Activated naive CD4-positive, alpha-beta T cell treated with anti-CD3 and anti-CD28 coated beads for 36 hours (primary cell): ENCODE data around the gene SMARCAD1. TPM values are rescaled to one million over a fixed set of nuclear protein-coding genes. Genes with fewer than 3 reads are reported as not detected.
A peak's percentile ranks its signal among the peaks of the same experiment; 100 is the strongest.

Experiments used
- CTCF ChIA-PET: fragments of 350-600 bp; sonication (Branson Sonifier 250); formaldehyde crosslinking; loops from one replicate; lab custom pipeline; 2021; ENCODE audit warnings: antibody characterized with exemption; lab: Charles Lee
- DNase-seq: peaks from one replicate; pipeline ENCODE4 v3.0.0-alpha.2; 2020
- H3K27ac Mint-ChIP-seq: one replicate; pipeline ENCODE4 v1.8.0; 2021; ENCODE audit warnings: mild to moderate bottlenecking, mixed read lengths
- H3K27me3 Mint-ChIP-seq: one replicate; pipeline ENCODE4 v1.8.0; 2021; ENCODE audit warnings: low read depth, mixed read lengths
- H3K36me3 Mint-ChIP-seq: one replicate; pipeline ENCODE4 v1.8.0; 2021; ENCODE audit warnings: low read depth, mixed read lengths
- H3K4me1 Mint-ChIP-seq: one replicate; pipeline ENCODE4 v1.8.0; 2021; ENCODE audit warnings: low read depth, mixed read lengths
- H3K4me3 Mint-ChIP-seq: one replicate; pipeline ENCODE4 v1.8.0; 2021; ENCODE audit warnings: mild to moderate bottlenecking, moderate library complexity, mixed read lengths
- H3K9me3 Mint-ChIP-seq: one replicate; pipeline ENCODE4 v1.8.0; 2021; ENCODE audit warnings: mixed read lengths
- intact Hi-C: fragments of 100-400 bp; cut with micrococcal nuclease; formaldehyde crosslinking; loops from one replicate; pipeline ENCODE4 v1.15.1; 2023
- total RNA-seq, 2 experiments: library from RNA; stranded (reverse); gene quantifications; one replicate each; pipeline ENCODE4 v1.2.3, GENCODE V29; 2021

The SMARCAD1 gene
- total RNA-seq, 2 experiments from 2014 or later, result 20.4 to 20.7 TPM

- intact Hi-C loops, result no loop called here
- H3K4me3 Mint-ChIP-seq, result no peak overlapping the region
- CTCF ChIA-PET, result no interaction called here
Measured at GRCh38 chr4:94202769-94203168, 4.9 kb upstream of the SMARCAD1 start.

GRCh38 chr4:94208266-94208665, 601 bp downstream of the SMARCAD1 start:
- Mint-ChIP-seq H3K9me3 (no peaks in the 10 kb centered on the region), H3K27ac (peak overlapping the region; percentile 97), H3K36me3 (peaks cover 30% of the 10 kb centered on the region), H3K27me3 (no peaks in the 10 kb centered on the region), H3K4me1 (peaks cover 34% of the 10 kb centered on the region), H3K4me3 (peak overlapping the region; percentile 88)
- CTCF ChIA-PET, result no interaction called here
- intact Hi-C loops, result no loop called here
- no peak for DNase-seq

More at GRCh38 chr4:94202769-94203168, 4.9 kb upstream of the SMARCAD1 start:
- peaks cover under 1% of the 10 kb centered on the region for H3K36me3 Mint-ChIP-seq
- peaks cover 5% of the 10 kb centered on the region for H3K27me3 Mint-ChIP-seq
- peaks cover 3% of the 10 kb centered on the region for H3K4me1 Mint-ChIP-seq
- H3K27ac Mint-ChIP-seq, result no peak overlapping the region
- no peak for DNase-seq
- peaks cover 2% of the 10 kb centered on the region for H3K9me3 Mint-ChIP-seq

GRCh38 chr4:94208918-94209317, 1.3 kb downstream of the SMARCAD1 start:
- CTCF ChIA-PET, result no interaction called here
- Mint-ChIP-seq H3K9me3 (no peaks in the 10 kb centered on the region), H3K4me1 (peaks cover 40% of the 10 kb centered on the region), H3K27me3 (no peaks in the 10 kb centered on the region), H3K4me3 (peak overlapping the region; percentile 88), H3K36me3 (peaks cover 37% of the 10 kb centered on the region), H3K27ac (no peak overlapping the region)
- intact Hi-C loops, result no loop called here
- no peak for DNase-seq

GRCh38 chr4:94211861-94212260, 4.2 kb downstream of the SMARCAD1 start:
- CTCF ChIA-PET, result no interaction called here
- H3K27me3 Mint-ChIP-seq, result no peaks in the 10 kb centered on the region
- no peak overlapping the region for H3K4me3 Mint-ChIP-seq
- peaks cover 60% of the 10 kb centered on the region for H3K36me3 Mint-ChIP-seq
- peaks cover 62% of the 10 kb centered on the region for H3K4me1 Mint-ChIP-seq
- intact Hi-C loops, result no loop called here
- no peaks in the 10 kb centered on the region for H3K9me3 Mint-ChIP-seq
- H3K27ac Mint-ChIP-seq, result no peak overlapping the region
- no peak for DNase-seq

DNA sequence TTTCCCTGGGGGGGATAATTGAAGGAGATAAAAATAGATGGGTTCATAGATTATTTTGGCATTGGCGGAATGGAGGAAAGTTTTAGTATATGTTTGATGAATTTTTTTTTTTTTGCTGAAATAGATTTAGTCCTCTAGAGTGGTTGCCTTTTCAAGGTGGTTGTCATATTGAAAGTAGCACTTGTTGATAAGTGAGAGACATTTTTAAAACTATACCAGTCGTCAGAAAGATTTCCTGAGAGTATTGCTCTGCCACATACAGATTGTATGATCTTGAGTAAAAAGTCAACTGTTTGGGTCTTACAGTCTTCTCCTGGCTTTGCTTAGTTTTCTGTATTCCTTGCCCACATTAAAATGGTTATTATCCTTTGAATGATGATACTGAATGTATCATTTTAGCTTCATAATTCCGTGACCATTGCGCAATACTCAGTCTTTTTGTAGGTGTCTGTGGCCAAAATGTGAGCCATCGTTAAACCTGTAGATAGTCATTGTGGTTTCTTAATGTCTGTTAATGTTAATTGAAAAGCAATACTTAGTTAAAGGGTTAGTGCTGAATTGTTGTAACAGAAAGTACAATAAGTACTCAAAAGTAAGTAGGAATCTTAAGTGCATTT, 7.1 kb downstream of the SMARCAD1 start:
- peaks cover 59% of the 10 kb centered on the region for H3K36me3 Mint-ChIP-seq
- CTCF ChIA-PET, result no interaction called here
- no peak overlapping the region for H3K4me3 Mint-ChIP-seq
- DNase-seq, result no peak
- H3K4me1 Mint-ChIP-seq, result peaks cover 52% of the 10 kb centered on the region
- no peak overlapping the region for H3K27ac Mint-ChIP-seq
- intact Hi-C loops, result no loop called here
- no peaks in the 10 kb centered on the region for H3K9me3 Mint-ChIP-seq
- H3K27me3 Mint-ChIP-seq, result no peaks in the 10 kb centered on the region

DNA sequence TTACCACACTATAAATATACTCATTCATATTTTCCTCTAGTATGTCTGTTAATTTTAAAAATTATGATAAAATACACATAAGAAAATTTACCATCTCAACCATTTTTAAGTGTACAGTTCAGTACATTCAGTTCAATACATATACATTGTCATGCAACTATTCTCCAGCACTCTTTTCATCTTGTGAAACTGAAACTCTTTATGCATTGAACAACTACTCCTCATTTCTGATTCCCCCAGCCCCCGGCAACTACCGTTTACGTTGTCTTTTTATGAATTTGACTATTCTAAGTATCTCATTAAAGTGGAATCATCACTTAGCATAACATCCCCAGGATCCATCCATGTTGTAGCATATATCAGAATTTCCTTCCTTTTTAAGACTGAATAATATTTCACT, 8.7 kb downstream of the SMARCAD1 start:
- H3K36me3 Mint-ChIP-seq, result peaks cover 54% of the 10 kb centered on the region
- no peak overlapping the region for H3K4me3 Mint-ChIP-seq
- CTCF ChIA-PET, result no interaction called here
- H3K4me1 Mint-ChIP-seq, result peaks cover 44% of the 10 kb centered on the region
- intact Hi-C loops, result no loop called here
- H3K27ac Mint-ChIP-seq, result no peak overlapping the region
- H3K9me3 Mint-ChIP-seq, result no peaks in the 10 kb centered on the region
- DNase-seq, result no peak
- no peaks in the 10 kb centered on the region for H3K27me3 Mint-ChIP-seq

DNA sequence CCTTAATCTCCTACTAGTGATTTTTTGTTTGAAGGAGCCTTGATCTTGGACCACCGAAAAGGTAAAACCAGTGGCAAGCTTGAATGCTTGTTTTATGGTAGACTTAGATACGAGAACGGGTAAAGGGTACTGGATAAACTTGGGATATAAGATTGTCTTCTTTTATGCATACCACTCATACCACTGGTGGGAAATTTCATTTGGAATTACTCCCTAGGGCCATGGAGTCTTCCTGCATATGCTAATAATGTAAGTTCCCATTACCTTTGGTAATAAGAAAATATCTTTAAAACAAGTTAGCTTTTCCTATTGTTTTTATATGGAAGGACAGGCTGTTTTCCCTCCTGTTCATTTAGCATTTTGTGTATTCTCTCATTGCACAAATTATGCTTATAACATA, 11.7 kb downstream of the SMARCAD1 start:
- intact Hi-C loops, result no loop called here
- DNase-seq, result no peak
- CTCF ChIA-PET, result no interaction called here
- peaks cover 35% of the 10 kb centered on the region for H3K4me1 Mint-ChIP-seq
- H3K36me3 Mint-ChIP-seq, result peaks cover 38% of the 10 kb centered on the region
- H3K27me3 Mint-ChIP-seq, result no peaks in the 10 kb centered on the region
- H3K27ac Mint-ChIP-seq, result no peak overlapping the region
- H3K4me3 Mint-ChIP-seq, result no peak overlapping the region
- H3K9me3 Mint-ChIP-seq, result no peaks in the 10 kb centered on the region

GRCh38 chr4:94221916-94222315, 14.3 kb downstream of the SMARCAD1 start:
- peaks cover 14% of the 10 kb centered on the region for H3K4me1 Mint-ChIP-seq
- no peak overlapping the region for H3K27ac Mint-ChIP-seq
- CTCF ChIA-PET, result no interaction called here
- no peaks in the 10 kb centered on the region for H3K27me3 Mint-ChIP-seq
- H3K4me3 Mint-ChIP-seq, result no peak overlapping the region
- DNase-seq, result no peak
- intact Hi-C loops, result no loop called here
- peaks cover 26% of the 10 kb centered on the region for H3K36me3 Mint-ChIP-seq
- H3K9me3 Mint-ChIP-seq, result no peaks in the 10 kb centered on the region

DNA sequence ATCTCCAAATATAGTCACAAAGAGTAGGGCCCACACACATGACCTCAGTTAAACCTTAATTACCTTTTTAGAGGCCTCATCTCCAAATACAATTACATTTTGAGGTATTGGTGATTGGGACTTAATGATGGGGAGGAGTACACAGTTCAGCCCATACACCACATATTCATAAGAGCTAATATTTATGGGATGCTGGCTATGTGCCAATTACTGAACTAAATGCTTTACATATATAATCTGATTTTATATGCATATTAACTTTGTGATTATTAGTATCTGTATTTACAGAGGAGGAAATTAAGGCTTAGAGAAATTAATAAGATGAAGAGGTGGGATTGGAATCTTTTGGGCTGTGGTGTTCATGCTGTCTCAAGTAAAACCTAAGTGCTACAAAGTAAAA, 17.8 kb downstream of the SMARCAD1 start:
- no peak for DNase-seq
- Mint-ChIP-seq H3K36me3 (peaks cover 26% of the 10 kb centered on the region), H3K9me3 (no peaks in the 10 kb centered on the region), H3K4me1 (peaks cover 9% of the 10 kb centered on the region), H3K27ac (no peak overlapping the region), H3K27me3 (no peaks in the 10 kb centered on the region), H3K4me3 (no peak overlapping the region)
- intact Hi-C loops, result no loop called here
- CTCF ChIA-PET, result no interaction called here

GRCh38 chr4:94226763-94227162, 19.1 kb downstream of the SMARCAD1 start:
- H3K36me3 Mint-ChIP-seq, result peaks cover 30% of the 10 kb centered on the region
- H3K27me3 Mint-ChIP-seq, result no peaks in the 10 kb centered on the region
- H3K9me3 Mint-ChIP-seq, result no peaks in the 10 kb centered on the region
- CTCF ChIA-PET, result no interaction called here
- H3K27ac Mint-ChIP-seq, result no peak overlapping the region
- intact Hi-C loops, result no loop called here
- H3K4me1 Mint-ChIP-seq, result peaks cover 6% of the 10 kb centered on the region
- DNase-seq, result no peak
- no peak overlapping the region for H3K4me3 Mint-ChIP-seq

DNA sequence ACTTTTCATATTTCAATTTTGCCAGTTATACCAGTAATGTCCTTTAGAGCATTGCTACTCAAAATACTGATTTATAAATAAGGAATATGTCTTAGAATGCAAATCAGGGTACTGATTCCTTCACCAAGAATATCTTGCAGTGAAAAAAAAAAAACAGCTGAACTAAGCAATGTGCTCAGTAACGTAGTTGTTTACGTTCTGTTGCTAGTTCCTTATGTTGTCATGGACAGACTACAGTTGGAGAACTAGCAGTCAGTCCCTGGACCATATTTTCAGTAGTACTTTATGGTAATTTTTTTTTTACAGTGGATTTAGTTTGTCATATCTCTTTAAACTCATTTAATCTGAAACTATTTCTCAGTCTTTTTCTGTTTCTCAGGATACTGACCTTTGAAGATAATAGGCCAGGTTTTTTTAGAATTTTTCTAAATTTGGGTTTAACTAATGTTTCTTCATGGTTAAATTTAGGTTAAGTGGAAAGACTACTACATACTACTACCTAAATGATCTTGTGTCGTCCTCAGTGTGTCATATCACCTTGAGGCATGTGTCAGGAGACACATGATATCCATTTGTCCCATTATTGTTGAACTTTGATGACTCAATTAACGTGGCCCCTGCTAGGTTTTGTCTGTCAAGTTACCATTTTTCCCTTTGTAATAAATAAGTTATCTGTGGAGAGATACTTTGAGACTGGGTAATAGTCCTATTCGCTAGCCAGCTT, 21.0 kb downstream of the SMARCAD1 start:
- Mint-ChIP-seq H3K27me3 (no peaks in the 10 kb centered on the region), H3K27ac (no peak overlapping the region), H3K4me3 (no peak overlapping the region), H3K4me1 (peaks cover 3% of the 10 kb centered on the region), H3K9me3 (no peaks in the 10 kb centered on the region), H3K36me3 (peaks cover 34% of the 10 kb centered on the region)
- CTCF ChIA-PET, result no interaction called here
- intact Hi-C loops, result no loop called here
- DNase-seq, result no peak

- intact Hi-C loops, result no loop called here
- Mint-ChIP-seq H3K27ac (no peak overlapping the region), H3K4me3 (no peak overlapping the region), H3K4me1 (no peaks in the 10 kb centered on the region), H3K27me3 (no peaks in the 10 kb centered on the region), H3K36me3 (peaks cover 28% of the 10 kb centered on the region), H3K9me3 (no peaks in the 10 kb centered on the region)
- no peak for DNase-seq
- CTCF ChIA-PET, result no interaction called here
Measured at GRCh38 chr4:94232519-94232918, 24.9 kb downstream of the SMARCAD1 start.

GRCh38 chr4:94235825-94236224, 28.2 kb downstream of the SMARCAD1 start:
- Mint-ChIP-seq H3K4me3 (no peak overlapping the region), H3K36me3 (peaks cover 17% of the 10 kb centered on the region), H3K27me3 (no peaks in the 10 kb centered on the region), H3K4me1 (no peaks in the 10 kb centered on the region), H3K9me3 (no peaks in the 10 kb centered on the region), H3K27ac (no peak overlapping the region)
- CTCF ChIA-PET, result no interaction called here
- intact Hi-C loops, result no loop called here
- no peak for DNase-seq
